ENCODE results near the gene CHTOP. TPM values are rescaled to one million over a fixed set of nuclear protein-coding genes. Genes with fewer than 3 reads are reported as not detected.

CHTOP gene
- total RNA-seq, 1 experiment from 2014 or later: 50.8 TPM

- Histone ChIP-seq H3K36me3 (peaks cover 19% of the 10 kb centered on the region), H3K4me3 (peak overlapping the region; percentile 34), H3K27me3 (replicated peaks) (no peaks in the 10 kb centered on the region), H3K4me1 (replicated peaks) (peaks cover 46% of the 10 kb centered on the region), H3K9me3 (replicated peaks) (no peaks in the 10 kb centered on the region), H3K27ac (peak overlapping the region; percentile 77)
- peak in 1 of 2 experiments; percentile 25 for DNase-seq (ENCODE audit: low read depth in 1 of 2, low spot score in 2 of 2)
Observed at GRCh38 chr1:153608089-153608682, 25.7 kb upstream of the CHTOP start.

DNA sequence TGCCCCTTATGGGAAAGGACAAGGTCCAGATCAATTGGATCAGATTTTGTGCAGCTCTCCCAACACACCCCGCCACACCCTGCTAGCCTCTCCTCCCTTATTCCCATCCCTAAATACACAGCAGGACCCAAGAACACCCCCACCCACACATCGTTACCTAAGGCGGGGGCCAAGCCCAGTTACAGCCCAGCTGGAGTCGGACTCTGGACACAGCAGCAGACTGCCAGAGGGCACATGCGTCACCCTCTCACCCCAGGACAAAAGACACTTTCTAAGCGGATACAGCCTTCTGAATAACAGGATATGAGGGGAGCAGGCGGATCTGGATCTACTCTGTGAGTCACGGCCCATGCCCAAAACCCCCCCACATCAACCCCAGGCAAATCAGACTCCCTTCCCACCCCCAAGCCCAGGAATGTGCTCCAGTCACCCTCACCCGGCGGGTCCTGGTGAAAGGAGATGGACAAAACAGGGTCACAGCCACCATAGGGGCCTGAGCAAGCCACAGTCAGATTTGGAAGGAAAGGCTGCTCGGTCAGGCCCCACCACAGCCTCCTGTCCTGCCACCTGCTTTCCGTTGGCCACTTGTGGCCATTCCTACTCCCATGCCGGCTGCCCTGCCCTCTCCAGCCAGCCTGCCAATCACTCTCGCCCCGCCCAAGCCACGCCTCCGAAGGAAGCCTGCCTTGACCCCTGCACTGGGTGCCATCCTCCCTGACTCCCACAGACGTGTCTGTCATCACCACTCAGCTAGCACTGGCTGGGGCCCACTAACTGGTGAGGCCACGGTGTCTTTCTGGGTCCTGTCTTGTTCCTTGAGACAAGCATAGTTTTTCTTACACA, 24.9 kb upstream of the CHTOP start:
- H3K4me3 ChIP-seq: peak overlapping the region; percentile 34
- peak; percentile 90 to 95 for DNase-seq (ENCODE audit: low read depth in 1 of 2, low spot score in 2 of 2)
- H3K36me3 ChIP-seq: peaks cover 19% of the 10 kb centered on the region

DNA sequence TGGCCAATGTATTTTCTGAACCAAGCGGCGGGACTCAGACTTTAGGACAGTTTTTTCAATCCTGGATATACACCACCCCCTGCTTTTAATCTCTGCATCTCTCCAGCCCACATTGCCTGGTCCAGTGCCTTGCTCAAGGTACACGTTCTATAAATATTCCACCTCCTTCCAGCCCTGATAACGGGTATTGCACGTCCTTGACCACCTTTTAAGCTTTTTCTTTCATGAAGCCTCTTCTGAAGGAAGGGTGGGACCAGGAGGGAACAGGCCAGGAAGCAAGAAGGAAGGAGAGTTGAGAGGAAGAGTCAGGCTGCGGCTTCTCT, 24.3 kb upstream of the CHTOP start:
- Histone ChIP-seq H3K27ac (peak overlapping the region; percentile 77), H3K27me3 (replicated peaks) (no peaks in the 10 kb centered on the region), H3K4me1 (replicated peaks) (peaks cover 46% of the 10 kb centered on the region), H3K36me3 (peaks cover 19% of the 10 kb centered on the region), H3K9me3 (replicated peaks) (no peaks in the 10 kb centered on the region), H3K4me3 (no peak overlapping the region)
- no peak for DNase-seq (ENCODE audit: low read depth in 1 of 2, low spot score in 2 of 2)

More for the DNA sequence above, 24.9 kb upstream of the CHTOP start:
- no peaks in the 10 kb centered on the region for H3K9me3 ChIP-seq (replicated peaks)
- H3K4me1 ChIP-seq (replicated peaks): peaks cover 46% of the 10 kb centered on the region
- H3K27ac ChIP-seq: peak overlapping the region; percentile 77
- no peaks in the 10 kb centered on the region for H3K27me3 ChIP-seq (replicated peaks)

DNA sequence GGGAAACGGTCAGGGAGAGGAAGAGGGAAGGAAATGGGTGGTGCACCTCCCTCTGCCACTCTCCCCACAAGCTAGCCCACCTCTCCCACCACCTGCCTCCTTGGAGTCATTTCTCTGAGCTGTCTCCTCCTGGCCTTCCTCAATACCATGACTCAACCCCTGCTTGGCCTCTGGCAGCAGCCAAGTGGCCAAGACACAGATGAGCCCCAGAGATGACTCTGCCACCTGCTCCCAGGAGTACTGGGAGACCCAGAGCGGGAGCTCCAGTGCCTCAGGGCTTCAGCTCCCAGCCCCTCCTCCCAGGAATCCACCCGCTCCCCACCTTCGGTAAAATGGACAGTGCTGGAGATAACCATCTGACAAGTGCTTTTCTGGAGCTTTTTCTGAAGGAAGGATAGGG, 23.5 kb upstream of the CHTOP start:
- peaks cover 19% of the 10 kb centered on the region for H3K36me3 ChIP-seq
- H3K9me3 ChIP-seq (replicated peaks): no peaks in the 10 kb centered on the region
- no peaks in the 10 kb centered on the region for H3K27me3 ChIP-seq (replicated peaks)
- H3K4me1 ChIP-seq (replicated peaks): peaks cover 46% of the 10 kb centered on the region
- DNase-seq (ENCODE audit: low read depth in 1 of 2, low spot score in 2 of 2): no peak
- H3K4me3 ChIP-seq: no peak overlapping the region
- no peak overlapping the region for H3K27ac ChIP-seq

DNA sequence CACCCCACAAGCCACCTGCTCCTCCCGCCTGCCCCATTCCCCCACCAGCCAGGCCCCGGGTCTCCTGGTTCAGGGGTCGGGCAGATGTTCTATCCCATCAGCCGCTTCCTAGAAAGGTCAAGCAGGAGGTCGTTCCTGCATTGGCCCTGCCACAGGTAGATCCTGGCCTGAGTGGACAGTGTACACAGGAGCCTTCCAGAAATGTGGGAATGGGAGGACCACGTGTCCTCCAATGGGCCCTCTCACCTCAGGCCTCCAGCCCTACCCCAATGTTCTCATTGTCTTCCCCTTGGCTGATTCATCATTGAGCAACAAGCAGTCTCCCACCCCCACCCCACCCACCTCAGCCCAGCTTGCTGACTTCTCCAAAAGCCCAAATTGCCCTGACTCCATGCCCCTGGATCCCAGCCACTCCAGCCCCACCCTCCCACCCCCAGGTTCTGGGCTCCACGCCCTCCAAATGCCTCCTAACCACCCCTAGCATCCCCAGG, 23.0 kb upstream of the CHTOP start:
- Histone ChIP-seq H3K4me1 (replicated peaks) (peaks cover 46% of the 10 kb centered on the region), H3K9me3 (replicated peaks) (no peaks in the 10 kb centered on the region), H3K4me3 (no peak overlapping the region), H3K27me3 (replicated peaks) (no peaks in the 10 kb centered on the region), H3K36me3 (peaks cover 19% of the 10 kb centered on the region), H3K27ac (no peak overlapping the region)
- DNase-seq (ENCODE audit: low read depth in 1 of 2, low spot score in 2 of 2): no peak

DNA sequence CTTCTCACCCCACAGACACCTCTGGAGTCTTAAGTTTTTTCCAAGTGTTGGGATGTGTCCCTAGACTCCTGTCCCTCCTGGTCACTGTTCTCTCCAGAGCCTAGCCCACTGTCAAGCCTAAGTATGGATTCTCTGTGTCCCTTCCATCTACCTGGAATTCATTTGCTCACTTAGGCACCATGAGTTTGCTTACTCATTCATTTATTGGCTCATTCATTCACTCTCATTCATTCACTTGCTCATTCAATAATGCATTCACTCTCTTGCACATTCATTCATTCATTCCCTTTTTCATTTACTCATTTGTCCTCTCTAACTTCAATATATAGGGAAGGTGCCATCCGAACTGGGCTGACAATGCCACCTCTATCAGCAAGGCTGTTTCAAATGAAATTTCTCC, 22.5 kb upstream of the CHTOP start:
- Histone ChIP-seq H3K9me3 (replicated peaks) (no peaks in the 10 kb centered on the region), H3K27me3 (replicated peaks) (no peaks in the 10 kb centered on the region), H3K4me1 (replicated peaks) (peaks cover 46% of the 10 kb centered on the region), H3K4me3 (no peak overlapping the region), H3K27ac (no peak overlapping the region), H3K36me3 (peaks cover 18% of the 10 kb centered on the region)
- DNase-seq (ENCODE audit: low read depth in 1 of 2, low spot score in 2 of 2): no peak

DNA sequence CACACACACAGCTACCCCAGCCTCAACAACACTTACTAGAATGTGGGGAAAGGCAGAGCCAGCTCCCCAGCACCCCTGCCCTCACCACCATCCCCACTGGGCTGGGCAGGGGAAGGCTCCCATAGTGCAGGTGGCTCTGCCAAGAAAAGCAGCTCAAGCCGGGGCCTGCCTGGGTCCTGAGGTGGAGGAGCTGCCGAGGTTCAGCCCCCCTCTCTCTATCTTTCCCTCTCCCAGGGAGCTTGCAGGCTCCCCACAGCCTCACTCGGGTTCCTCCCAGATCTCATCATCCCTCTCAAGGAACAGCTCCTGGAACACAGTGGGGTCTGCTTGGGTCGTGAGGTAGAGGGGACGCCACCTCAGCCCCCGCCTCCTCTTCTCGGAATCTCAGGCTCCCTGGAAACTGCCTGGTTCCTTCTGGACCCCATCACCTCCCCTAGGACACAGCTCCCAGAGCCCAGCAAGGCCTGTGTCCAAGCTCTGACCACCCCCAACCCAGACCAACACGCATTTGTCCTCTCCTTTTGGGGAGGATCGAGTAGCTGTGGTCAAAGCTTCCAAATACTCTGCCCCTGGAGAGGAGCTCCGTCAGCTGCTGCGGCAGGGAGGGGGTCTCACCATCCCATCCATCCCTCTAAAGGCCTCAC, 21.6 kb upstream of the CHTOP start:
- H3K4me3 ChIP-seq: peak overlapping the region; percentile 41

DNA sequence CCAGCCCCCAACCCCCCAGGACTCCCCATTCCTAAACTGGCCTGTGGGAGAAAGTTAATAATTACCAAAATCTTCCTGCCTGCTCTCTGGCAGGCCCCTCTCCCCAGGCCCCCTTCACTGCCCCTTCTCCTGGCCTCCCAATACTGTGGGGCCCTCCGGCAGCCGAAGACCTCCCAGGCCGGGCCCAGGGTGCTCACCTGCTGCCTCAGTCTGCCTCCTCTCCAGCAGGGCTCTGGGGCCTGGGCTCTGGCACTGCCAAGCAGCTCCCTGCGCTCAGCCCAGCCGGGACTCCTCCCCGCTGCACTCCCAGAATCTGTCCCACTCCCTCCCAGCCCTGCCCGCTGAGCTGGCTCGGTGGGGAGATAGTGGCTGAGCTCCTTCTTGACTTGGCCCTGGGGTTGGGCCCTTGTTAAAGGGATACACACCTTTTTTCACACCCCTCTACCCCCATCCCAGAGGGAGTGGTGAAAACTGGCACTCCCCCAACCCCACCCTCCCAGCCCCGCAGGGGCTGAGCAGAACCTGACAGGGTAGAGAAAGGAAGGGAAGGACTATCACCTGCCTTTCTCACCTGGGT, 21.0 kb upstream of the CHTOP start, which contains the start of gene S100A16:
TSS of gene S100A16 (minus strand) at position 383 of the 577 bp plus-strand sequence. CDS start 4,986 bp downstream, outside the sequence.
- Histone ChIP-seq H3K27ac (no peak within 1 kb of the TSS), H3K9me3 (replicated peaks) (no peaks in the 10 kb centered on the region), H3K36me3 (peaks cover 6% of the 10 kb centered on the region), H3K27me3 (replicated peaks) (no peaks in the 10 kb centered on the region), H3K4me1 (replicated peaks) (peaks cover 52% of the 10 kb centered on the region), H3K4me3 (peak within 1 kb of the TSS; percentile 41)
- no peak for DNase-seq (ENCODE audit: low read depth in 1 of 2, low spot score in 2 of 2)

More for the DNA sequence above, 21.6 kb upstream of the CHTOP start:
- H3K27ac ChIP-seq: no peak overlapping the region
- H3K36me3 ChIP-seq: peaks cover 11% of the 10 kb centered on the region
- DNase-seq (ENCODE audit: low read depth in 1 of 2, low spot score in 2 of 2): no peak
- H3K4me1 ChIP-seq (replicated peaks): peaks cover 46% of the 10 kb centered on the region
- no peaks in the 10 kb centered on the region for H3K9me3 ChIP-seq (replicated peaks)
- no peaks in the 10 kb centered on the region for H3K27me3 ChIP-seq (replicated peaks)

DNA sequence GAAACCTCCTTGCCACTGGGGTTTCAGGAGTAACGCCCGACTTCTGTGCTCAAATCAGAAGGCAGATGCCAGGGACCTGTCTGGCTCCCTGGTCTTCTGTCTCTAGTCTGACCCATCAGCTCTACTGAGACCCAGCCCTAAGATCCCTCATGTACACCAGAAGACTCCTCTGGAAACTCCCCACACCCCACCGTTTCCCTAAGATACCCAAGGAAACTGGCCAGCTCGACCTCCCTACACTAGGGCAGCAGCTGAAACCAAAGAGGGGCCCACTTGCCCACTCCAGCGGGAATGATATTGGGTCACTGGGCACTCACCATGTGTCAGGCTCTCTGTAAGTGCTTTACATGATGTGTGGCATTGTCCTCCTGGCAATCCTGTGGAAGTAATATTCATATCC, 20.5 kb upstream of the CHTOP start:
- H3K4me3 ChIP-seq: no peak overlapping the region
- H3K36me3 ChIP-seq: peaks cover 7% of the 10 kb centered on the region
- no peak for DNase-seq (ENCODE audit: low read depth in 1 of 2, low spot score in 2 of 2)

DNA sequence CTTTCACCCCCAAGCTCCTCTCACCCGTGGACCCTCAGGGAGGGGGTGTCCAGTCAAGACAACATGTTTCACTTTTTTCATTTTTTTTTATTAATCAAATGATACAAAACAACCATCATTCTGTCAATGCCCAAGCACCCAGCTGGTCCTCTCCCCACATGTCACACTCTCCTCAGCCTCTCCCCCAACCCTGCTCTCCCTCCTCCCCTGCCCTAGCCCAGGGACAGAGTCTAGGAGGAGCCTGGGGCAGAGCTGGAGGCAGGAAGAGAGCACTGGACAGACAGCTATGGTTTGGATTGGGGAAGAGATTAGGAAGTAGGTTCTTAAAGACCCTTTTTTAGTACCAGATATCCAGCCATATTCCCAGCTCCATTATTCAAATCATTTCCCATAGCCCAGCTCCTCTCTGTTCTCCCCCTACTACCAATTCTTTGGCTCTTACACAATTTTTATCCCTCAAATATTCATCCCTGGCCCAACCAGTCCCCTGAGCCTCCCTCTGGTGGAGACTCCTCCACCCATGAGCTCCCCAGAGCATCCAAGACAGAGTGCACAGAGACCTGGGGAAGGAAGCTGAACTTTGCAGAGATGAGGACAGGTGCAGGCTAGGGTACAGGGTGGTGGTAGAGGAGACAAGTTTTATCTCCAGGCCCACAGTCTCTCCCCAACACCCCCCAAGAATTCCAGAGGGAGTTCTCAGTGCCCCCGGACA, 19.5 kb upstream of the CHTOP start:
- Histone ChIP-seq H3K27ac (no peak overlapping the region), H3K4me3 (no peak overlapping the region), H3K36me3 (peaks cover 12% of the 10 kb centered on the region), H3K9me3 (replicated peaks) (no peaks in the 10 kb centered on the region), H3K27me3 (replicated peaks) (no peaks in the 10 kb centered on the region), H3K4me1 (replicated peaks) (peaks cover 38% of the 10 kb centered on the region)
- no peak for DNase-seq (ENCODE audit: low read depth in 1 of 2, low spot score in 2 of 2)

More for the DNA sequence above, 20.5 kb upstream of the CHTOP start:
- no peak overlapping the region for H3K27ac ChIP-seq
- peaks cover 47% of the 10 kb centered on the region for H3K4me1 ChIP-seq (replicated peaks)
- H3K27me3 ChIP-seq (replicated peaks): no peaks in the 10 kb centered on the region
- no peaks in the 10 kb centered on the region for H3K9me3 ChIP-seq (replicated peaks)

GRCh38 chr1:153614906-153615305, 19.0 kb upstream of the CHTOP start:
- H3K4me3 ChIP-seq: no peak overlapping the region

DNA sequence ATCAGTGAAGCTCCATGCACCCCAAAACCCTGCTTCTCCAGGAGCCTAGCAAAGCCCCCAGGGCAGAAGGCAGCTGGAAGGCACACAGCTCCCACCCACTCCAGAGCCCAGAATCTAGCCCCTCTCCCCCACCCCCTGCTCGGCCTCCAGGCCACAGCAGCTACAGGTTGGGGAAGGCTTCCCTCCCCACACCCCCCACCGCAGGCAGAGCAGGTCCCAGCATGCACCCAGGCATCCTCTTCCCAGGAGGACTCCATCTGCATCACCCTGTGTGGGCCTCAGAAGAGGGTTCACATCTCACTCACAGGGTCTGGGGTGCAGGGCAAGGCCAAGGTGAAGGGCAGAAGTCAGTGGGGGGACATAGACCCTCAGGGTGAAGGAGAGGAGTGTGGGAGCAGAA, 18.5 kb upstream of the CHTOP start:
- Histone ChIP-seq H3K9me3 (replicated peaks) (no peaks in the 10 kb centered on the region), H3K27me3 (replicated peaks) (no peaks in the 10 kb centered on the region), H3K4me1 (replicated peaks) (peaks cover 27% of the 10 kb centered on the region), H3K27ac (no peak overlapping the region), H3K4me3 (no peak overlapping the region), H3K36me3 (peaks cover 19% of the 10 kb centered on the region)
- no peak for DNase-seq (ENCODE audit: low read depth in 1 of 2, low spot score in 2 of 2)

More at GRCh38 chr1:153614906-153615305, 19.0 kb upstream of the CHTOP start:
- H3K27ac ChIP-seq: no peak overlapping the region
- no peak for DNase-seq (ENCODE audit: low read depth in 1 of 2, low spot score in 2 of 2)
- H3K36me3 ChIP-seq: peaks cover 16% of the 10 kb centered on the region
- no peaks in the 10 kb centered on the region for H3K9me3 ChIP-seq (replicated peaks)
- peaks cover 32% of the 10 kb centered on the region for H3K4me1 ChIP-seq (replicated peaks)
- no peaks in the 10 kb centered on the region for H3K27me3 ChIP-seq (replicated peaks)
